HUES64 (cell line): Measurements from ENCODE around the gene F7.
A peak's percentile ranks its signal among the peaks of the same experiment; 100 is the strongest.

Experiments
- H3K27ac ChIP-seq: 2 replicates; pipeline ENCODE4 v1.7.0; 2013; ENCODE audit warnings: low read depth, low read length, inconsistent platforms
- H3K27me3 ChIP-seq: 2 replicates; pipeline ENCODE4 v1.6.1; 2013; ENCODE audit warnings: mild to moderate bottlenecking, low read length; ENCODE audit not compliant: insufficient read depth
- H3K36me3 ChIP-seq: 2 replicates; pipeline ENCODE4 v1.6.1; 2013; ENCODE audit warnings: mild to moderate bottlenecking, low read length; ENCODE audit not compliant: insufficient read depth
- H3K4me1 ChIP-seq: 2 replicates; pipeline ENCODE4 v1.6.1; 2013; ENCODE audit warnings: mild to moderate bottlenecking, low read length, moderate library complexity; ENCODE audit not compliant: insufficient read depth
- H3K4me3 ChIP-seq: 2 replicates; pipeline ENCODE4 v1.5.1; 2013; ENCODE audit warnings: mild to moderate bottlenecking, low read length, moderate library complexity
- H3K9ac ChIP-seq: 2 replicates; pipeline ENCODE4 v1.6.1; 2013; ENCODE audit warnings: mild to moderate bottlenecking, low read depth, low read length
- H3K9me3 ChIP-seq: 2 replicates; pipeline ENCODE4 v1.6.1; 2013; ENCODE audit warnings: low read depth, low read length; ENCODE audit not compliant: insufficient read depth
- WGBS: fragments of 150-250, 120-280 bp; methylation state at CpG from one replicate; pipeline ENCODE4 v1.1.7; 2013; ENCODE audit warnings: missing lambda C conversion rate; 5-methylcytosine and 5-hydroxymethylcytosine counted together

The F7 gene

DNA sequence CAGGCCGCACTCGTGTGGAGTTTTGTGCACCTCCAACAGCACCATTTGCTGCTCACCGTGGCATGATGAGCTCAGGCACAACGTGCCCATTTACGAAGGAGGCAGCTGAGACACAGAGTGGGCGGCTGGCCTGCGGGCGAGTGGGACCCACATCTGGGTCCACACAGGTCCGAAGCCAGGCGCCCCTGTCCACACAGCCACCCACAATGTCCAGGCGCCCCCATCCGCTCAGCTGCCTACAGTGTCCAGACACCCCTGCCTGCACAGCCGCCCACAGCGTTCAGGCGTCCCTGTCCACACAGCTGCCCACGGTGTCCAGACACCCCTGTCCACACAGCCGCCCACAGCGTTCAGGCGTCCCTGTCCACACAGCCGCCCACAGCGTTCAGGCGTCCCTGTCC is 42.5 kb upstream of the F7 start:
- H3K27ac ChIP-seq = no peak overlapping the region
- H3K4me3 ChIP-seq = no peak overlapping the region
- H3K36me3 ChIP-seq = no peaks in the 10 kb centered on the region; the same call in 1 of the 2 replicates
- WGBS = 93% methylated on average over 22 of the region's 22 CpGs
- H3K9ac ChIP-seq = no peak overlapping the region
- H3K9me3 ChIP-seq = no peaks in the 10 kb centered on the region
- H3K27me3 ChIP-seq = no peaks in the 10 kb centered on the region
- peaks cover 3% of the 10 kb centered on the region for H3K4me1 ChIP-seq

- no peak overlapping the region for H3K4me3 ChIP-seq
- H3K36me3 ChIP-seq = no peaks in the 10 kb centered on the region; the same call in 1 of the 2 replicates
- WGBS = 91% methylated on average over 29 of the region's 29 CpGs
- no peaks in the 10 kb centered on the region for H3K27me3 ChIP-seq
- no peak overlapping the region for H3K27ac ChIP-seq
- peaks cover 3% of the 10 kb centered on the region for H3K4me1 ChIP-seq
- no peaks in the 10 kb centered on the region for H3K9me3 ChIP-seq
- no peak overlapping the region for H3K9ac ChIP-seq
Observed at GRCh38 chr13:113064000-113064533, 41.5 kb upstream of the F7 start.

DNA sequence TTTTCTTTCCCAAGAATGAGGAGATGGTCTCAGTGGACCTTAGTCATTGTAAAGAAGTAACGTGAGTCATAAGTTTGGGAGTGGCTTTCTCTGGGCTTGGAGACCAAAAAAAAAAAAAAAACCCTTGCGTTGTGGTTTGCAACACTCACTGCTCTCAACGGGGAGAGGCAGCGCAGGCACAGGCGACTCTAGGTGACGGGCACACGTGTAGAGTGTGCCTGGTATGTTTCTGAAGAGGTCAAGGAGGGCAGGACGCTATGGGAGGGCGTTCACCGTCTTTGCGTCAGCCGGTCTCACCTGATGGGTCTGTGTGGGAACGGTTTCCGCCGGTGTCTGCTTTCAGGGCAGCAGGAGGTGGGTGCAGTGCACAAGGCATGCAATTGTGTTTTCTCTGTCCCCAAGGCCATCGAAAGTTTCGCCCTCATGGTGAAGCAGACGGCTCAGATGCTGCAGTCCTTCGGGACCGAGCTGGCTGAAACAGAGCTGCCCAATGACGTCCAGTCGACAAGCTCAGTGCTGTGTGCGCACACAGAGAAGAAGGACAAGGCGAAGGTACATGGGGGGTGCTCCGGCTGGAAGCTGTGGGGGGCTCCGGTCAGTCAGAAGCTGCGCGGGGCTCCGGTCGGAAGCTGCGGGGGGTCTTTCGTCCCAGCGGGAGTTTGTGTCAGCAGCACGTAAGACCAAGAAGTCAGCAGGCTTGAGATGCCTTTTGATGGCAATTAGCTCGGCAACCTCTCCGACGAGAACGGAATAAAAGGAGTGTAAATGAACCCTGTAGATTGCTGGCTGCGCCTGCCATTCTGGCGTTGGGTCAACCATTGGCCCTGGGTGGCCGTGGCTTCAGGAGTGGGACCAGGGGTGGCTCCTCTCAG is 40.8 kb upstream of the F7 start:
- H3K27me3 ChIP-seq = no peaks in the 10 kb centered on the region
- no peak overlapping the region for H3K9ac ChIP-seq
- WGBS = 76% methylated on average over 41 of the region's 41 CpGs

DNA sequence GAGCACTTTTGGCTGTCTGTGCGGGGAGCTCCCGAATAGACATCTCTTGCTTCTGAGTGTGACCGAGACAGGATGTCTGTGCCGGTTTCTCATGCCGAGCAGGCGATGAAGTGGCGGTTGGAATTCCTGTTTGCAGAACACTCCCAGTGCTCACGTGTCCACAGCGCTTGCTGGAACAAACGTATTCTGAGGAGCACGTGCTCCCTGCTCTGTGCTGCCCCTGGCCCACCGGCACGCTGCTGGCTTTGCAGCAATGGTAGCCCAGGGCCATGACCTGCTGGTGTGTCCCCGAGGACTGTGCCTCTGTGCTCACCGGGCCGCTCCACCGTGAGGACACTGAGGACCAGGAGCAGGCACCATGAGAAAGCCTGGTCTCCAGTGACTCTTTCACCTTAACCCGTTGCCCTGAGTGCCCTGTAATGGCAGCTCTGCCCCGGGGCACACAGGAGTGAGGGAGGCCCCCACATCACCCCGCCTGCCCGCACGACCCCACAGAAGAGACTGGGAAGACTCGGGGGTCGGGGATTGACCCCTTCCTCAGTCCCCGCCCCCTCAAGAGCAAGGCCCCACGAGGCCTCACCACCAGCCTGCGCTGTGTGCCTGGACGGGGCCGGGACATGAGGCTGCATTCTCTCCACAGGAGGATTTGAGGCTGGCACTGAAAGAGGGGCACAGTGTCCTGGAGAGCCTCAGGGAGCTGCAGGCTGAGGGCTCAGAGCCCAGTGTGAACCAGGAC is 40.0 kb upstream of the F7 start:
- H3K27ac ChIP-seq = no peak overlapping the region
- no peaks in the 10 kb centered on the region; the same call in 1 of the 2 replicates for H3K36me3 ChIP-seq
- no peak overlapping the region for H3K9ac ChIP-seq
- H3K4me1 ChIP-seq = no peaks in the 10 kb centered on the region; the same call in 1 of the 2 replicates
- H3K27me3 ChIP-seq = no peaks in the 10 kb centered on the region
- WGBS = 93% methylated on average over 29 of the region's 29 CpGs
- no peaks in the 10 kb centered on the region for H3K9me3 ChIP-seq
- no peak overlapping the region for H3K4me3 ChIP-seq

More for the DNA sequence above, 40.8 kb upstream of the F7 start:
- H3K9me3 ChIP-seq = no peaks in the 10 kb centered on the region
- H3K4me1 ChIP-seq = peaks cover 3% of the 10 kb centered on the region
- no peaks in the 10 kb centered on the region; the same call in 1 of the 2 replicates for H3K36me3 ChIP-seq
- no peak overlapping the region for H3K4me3 ChIP-seq
- H3K27ac ChIP-seq = no peak overlapping the region

- WGBS = 96% methylated on average over 10 of the region's 10 CpGs
- Histone ChIP-seq H3K4me3 (no peak overlapping the region), H3K9me3 (no peaks in the 10 kb centered on the region), H3K4me1 (no peaks in the 10 kb centered on the region; the same call in 1 of the 2 replicates), H3K36me3 (no peaks in the 10 kb centered on the region), H3K9ac (no peak overlapping the region), H3K27me3 (no peaks in the 10 kb centered on the region), H3K27ac (no peak overlapping the region)
Observed at GRCh38 chr13:113066142-113066455, 39.5 kb upstream of the F7 start.

GRCh38 chr13:113066746-113067145 is 38.8 kb upstream of the F7 start:
- Histone ChIP-seq H3K27ac (no peak overlapping the region), H3K27me3 (no peaks in the 10 kb centered on the region), H3K9ac (no peak overlapping the region), H3K4me3 (no peak overlapping the region), H3K9me3 (no peaks in the 10 kb centered on the region), H3K36me3 (no peaks in the 10 kb centered on the region), H3K4me1 (no peaks in the 10 kb centered on the region; the same call in 1 of the 2 replicates)
- 96% methylated on average over 19 of the region's 19 CpGs for WGBS

DNA sequence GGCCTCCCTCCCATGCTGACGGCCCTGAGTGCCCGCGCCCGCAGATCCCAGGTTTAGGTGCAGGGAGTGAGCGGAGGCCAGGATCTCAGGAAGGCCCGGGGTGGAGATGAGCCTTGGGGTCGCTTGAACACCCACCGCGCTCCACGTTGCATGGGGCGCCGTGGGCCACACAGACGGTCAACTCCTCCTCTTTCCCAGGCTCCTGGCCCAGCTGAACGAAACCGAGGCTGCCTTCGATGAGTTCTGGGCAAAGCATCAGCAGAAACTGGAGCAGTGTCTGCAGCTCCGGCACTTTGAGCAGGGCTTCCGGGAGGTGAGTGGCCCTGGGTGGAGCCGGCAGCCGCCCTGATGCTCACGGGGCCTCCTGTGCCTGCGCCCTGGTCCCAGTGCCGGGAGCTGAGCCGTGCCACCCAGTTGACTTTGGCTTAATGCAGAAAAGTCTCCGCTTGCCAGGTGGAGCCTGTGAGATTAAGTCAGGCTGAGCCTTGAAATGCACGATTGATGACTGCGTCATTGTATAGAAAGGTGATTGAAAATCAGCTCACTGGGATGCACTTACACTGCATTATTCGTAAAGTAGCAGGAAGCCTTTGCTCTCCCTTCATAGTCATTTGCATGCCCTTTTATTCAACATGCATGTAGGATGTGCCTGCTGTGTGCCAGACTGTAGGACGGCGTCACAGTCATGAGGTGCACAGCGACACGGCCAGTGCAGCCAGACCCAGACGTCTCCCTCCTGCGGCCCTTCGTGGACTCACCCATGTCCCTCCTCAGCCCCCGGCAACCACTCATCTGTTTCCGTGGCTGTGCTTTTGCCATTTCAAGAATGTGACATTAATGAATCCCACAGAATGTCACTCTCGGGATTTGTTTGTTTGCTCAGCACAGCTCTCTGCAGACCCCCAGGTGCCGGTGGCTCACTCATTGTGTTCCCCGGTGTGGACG is 35.5 kb upstream of the F7 start:
- Histone ChIP-seq H3K27me3 (no peaks in the 10 kb centered on the region), H3K4me1 (no peaks in the 10 kb centered on the region), H3K9me3 (no peaks in the 10 kb centered on the region), H3K27ac (peak overlapping the region; percentile 30; the same call in 1 of the 2 replicates), H3K4me3 (no peak overlapping the region), H3K36me3 (no peaks in the 10 kb centered on the region), H3K9ac (no peak overlapping the region)
- WGBS = 86% methylated on average over 41 of the region's 41 CpGs

GRCh38 chr13:113070855-113071254 is 34.7 kb upstream of the F7 start:
- H3K27ac ChIP-seq = no peak overlapping the region
- no peaks in the 10 kb centered on the region for H3K36me3 ChIP-seq
- H3K27me3 ChIP-seq = no peaks in the 10 kb centered on the region
- no peak overlapping the region for H3K9ac ChIP-seq
- no peaks in the 10 kb centered on the region for H3K9me3 ChIP-seq
- H3K4me3 ChIP-seq = no peak overlapping the region
- WGBS = 86% methylated on average over 8 of the region's 8 CpGs
- H3K4me1 ChIP-seq = no peaks in the 10 kb centered on the region

- no peak overlapping the region for H3K27ac ChIP-seq
- 100% methylated on average over 3 of the region's 3 CpGs for WGBS
- H3K36me3 ChIP-seq = no peaks in the 10 kb centered on the region
- H3K4me1 ChIP-seq = no peaks in the 10 kb centered on the region
- no peaks in the 10 kb centered on the region for H3K9me3 ChIP-seq
- no peaks in the 10 kb centered on the region for H3K27me3 ChIP-seq
- H3K9ac ChIP-seq = no peak overlapping the region
- no peak overlapping the region for H3K4me3 ChIP-seq
Observed at GRCh38 chr13:113072376-113072775, 33.2 kb upstream of the F7 start.

DNA sequence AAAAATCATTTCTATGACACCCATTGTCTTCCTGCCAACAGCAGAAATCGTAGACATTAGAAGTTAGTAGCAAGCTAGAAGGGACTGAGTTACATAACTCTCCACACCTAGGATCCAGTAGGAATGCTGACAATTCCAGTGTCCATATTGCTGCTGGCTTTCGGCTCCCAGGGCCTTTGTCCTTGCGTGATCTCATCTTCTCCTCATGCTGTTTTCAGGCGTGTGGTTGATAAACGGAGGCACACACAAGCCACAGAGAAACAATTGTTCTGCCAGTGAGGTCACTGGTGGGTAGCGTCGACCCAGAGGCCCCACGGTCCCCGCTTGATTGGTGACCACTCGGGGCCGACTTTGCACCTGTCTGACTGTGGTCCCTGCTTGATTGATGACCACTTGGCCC is 31.6 kb upstream of the F7 start:
- 94% methylated on average over 11 of the region's 11 CpGs for WGBS
- H3K9ac ChIP-seq = no peak overlapping the region
- no peak overlapping the region for H3K4me3 ChIP-seq
- H3K36me3 ChIP-seq = 0 out of 2 replicates have a peak, but pooled peaks cover 2% of the 10 kb centered on the region
- no peaks in the 10 kb centered on the region for H3K9me3 ChIP-seq
- H3K27ac ChIP-seq = no peak overlapping the region
- no peaks in the 10 kb centered on the region for H3K4me1 ChIP-seq
- no peaks in the 10 kb centered on the region for H3K27me3 ChIP-seq
